HG02852 (cell line): ENCODE results near the gene CDC14B.
"Not testable (repeated sequence)": the region's sequence is repeated elsewhere in the genome, so short reads cannot be mapped to it uniquely, and the experiment has no call there.

Source experiments
- ATAC-seq: cut with Tn5 transposase; IDR thresholded peaks from one replicate; pipeline ENCODE4 v1.9.1; 2021; ENCODE audit warnings: mild to moderate bottlenecking, moderate library complexity; ENCODE audit not compliant: unreplicated experiment

Gene CDC14B

DNA sequence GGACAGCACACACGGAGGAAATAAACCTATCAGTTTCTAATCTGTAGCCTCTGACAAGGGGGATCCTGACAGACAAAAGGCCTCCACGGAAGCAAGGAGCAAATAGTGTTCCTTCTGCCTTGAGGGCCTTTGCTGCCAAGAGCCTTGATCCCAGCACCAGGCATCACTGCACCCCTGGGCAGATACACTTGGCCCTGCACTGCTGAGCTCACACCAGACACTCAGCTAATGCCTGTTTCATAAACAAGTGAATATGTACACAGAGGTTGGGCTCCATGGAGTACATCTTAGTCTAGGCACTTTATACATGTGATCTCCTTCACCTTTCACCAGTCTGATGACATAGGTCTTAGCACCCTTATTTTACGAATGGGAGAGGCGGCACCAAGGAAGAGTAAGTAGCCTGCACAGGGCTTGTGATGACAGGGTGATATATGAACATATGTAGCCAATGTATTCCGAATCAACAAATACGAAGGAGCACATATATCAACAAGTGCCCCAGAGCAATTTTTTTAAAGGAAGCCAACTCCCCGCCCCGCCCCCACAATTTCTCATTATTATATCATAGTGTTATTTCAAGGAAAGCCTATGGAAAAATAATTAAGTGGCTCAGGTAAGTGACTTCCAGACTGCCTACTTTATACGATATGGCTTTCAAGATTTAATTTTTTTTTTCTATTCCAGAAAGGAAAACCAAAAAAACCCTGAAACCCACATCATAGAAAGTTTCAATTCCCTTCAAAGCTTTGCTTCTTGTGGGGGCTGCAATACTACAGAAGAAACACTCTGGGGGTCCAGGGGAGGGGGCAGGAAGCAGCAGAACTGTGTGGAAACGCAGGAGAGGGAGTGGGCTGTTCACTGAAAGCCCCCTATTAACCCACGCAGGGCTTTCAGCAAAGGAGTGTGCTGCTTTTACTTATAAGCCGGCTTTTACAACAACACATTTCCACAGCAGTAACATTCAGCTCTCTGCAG lies 32.0 kb downstream of the CDC14B start:
- ATAC-seq: no peak

DNA sequence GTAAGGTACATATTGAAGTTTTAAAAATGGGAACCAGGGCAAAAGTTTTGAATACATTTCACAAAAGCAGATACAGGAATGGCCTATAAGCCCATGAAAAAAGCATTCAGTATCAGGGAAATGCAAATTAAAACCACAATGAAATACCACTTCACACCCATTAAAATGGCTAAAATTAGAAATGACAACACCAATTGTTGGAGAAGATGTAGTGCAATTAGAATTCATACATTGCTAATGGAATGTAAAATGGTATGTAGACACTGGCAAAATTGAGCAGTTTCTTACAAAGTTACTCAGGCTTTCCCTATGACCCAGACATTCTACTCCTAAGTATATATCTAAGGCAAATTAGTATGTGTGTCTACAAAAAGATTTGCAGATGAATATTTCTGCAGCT lies 34.2 kb downstream of the CDC14B start:
- ATAC-seq: no peak

DNA sequence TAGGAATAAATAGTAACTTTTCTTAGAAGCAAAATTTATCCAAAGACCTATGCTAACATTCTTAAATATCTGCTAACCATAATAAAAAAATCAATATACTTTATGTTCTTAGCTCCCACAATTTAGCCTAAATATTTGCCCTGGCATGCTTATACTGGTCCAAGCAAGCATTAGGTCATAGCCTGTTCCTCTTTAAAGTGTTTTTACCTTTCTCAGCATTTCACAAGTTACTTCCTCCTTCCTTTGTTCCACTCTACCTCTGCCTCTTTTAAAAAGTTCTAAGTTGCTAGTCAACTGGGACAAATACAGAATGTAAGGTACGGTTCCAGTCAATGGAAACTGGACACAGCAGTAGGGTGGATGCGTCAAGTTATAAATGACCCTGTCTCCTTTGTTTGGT lies 37.4 kb downstream of the CDC14B start:
- ATAC-seq: not testable (repeated sequence)

DNA sequence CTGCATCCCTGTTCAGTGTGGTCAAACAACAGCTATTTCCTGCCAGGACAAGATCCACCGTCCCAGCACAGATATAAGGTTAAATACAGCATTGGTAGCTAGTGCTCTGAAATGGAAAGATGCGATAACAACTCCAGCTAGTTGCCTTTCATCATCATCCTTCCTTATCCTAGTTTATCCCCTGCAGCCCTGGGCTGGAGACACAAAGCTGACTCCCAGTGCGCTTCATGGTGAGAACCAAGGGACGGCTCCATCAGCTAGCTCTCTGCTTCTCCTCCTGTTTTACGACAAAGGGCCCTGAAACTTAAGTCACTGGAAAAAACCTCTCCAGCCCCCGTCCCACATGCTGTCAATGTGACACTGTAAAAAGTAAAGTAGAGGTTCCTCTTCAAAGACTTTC lies 37.9 kb downstream of the CDC14B start:
- no peak for ATAC-seq

GRCh38 chr9:96581301-96581700 lies 38.3 kb downstream of the CDC14B start:
- no peak for ATAC-seq

DNA sequence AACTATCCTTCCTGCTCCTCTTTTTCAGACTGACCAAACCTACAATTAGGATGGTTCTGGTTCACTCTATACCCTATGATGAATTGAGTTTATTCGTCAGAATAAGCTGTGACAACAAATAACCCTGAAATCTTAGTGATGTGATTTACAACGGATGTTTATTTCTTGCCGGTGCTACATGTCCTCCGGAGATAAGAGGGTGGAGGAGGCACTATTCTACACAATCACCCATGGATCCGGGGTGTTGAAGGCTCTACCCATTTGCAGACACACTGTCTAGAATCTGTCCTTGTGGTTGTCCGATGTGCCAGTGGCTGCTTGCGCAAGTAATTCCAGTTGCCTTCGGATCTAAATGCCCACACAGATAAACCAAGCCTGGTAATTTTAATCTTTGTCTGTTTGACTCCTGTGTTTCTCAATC lies 44.7 kb downstream of the CDC14B start:
- ATAC-seq: no peak

DNA sequence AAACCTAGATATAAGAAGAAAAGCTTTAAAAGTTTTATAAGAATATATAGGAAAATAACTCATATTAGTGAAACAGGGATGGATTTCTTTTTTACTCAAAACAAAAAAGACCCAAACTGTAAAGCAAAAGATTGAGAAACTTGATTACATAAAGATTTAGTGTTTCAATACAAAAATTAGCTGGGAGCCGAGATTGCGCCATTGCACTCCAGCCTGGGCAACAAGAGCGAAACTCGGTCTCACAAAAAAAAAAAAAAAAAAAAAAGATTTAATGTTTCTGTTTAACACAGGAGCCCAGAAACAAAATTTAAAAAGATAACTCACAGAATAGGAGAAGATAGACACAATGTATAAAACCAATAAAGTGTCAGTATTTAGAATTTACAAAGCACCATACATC lies 45.2 kb downstream of the CDC14B start:
- no peak for ATAC-seq

DNA sequence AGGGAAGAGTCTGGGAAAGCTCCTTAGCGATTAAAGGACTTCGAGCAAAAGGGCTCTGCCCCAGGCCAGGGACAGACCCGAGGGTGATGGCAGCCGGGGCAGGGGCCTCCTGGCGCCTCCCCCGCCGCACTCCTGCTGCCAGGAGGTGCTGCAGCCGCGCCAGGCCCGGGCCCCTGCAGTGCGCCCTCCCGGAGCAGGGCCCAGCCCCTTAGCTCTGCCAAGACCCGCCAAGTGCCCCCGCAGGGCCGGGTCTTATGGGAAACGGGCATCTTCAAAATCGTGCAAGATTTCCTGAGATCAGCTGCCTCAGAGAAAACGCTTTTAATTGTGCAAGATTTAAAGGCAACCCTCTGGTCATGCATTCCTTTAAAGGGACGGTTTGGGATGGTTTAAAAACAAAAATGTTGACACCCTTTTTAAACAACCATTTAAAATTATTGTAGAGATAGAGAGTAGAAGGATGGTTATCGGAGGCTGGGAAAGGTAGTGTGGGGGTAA lies 52.4 kb downstream of the CDC14B start:
- peak; percentile 47 for ATAC-seq

DNA sequence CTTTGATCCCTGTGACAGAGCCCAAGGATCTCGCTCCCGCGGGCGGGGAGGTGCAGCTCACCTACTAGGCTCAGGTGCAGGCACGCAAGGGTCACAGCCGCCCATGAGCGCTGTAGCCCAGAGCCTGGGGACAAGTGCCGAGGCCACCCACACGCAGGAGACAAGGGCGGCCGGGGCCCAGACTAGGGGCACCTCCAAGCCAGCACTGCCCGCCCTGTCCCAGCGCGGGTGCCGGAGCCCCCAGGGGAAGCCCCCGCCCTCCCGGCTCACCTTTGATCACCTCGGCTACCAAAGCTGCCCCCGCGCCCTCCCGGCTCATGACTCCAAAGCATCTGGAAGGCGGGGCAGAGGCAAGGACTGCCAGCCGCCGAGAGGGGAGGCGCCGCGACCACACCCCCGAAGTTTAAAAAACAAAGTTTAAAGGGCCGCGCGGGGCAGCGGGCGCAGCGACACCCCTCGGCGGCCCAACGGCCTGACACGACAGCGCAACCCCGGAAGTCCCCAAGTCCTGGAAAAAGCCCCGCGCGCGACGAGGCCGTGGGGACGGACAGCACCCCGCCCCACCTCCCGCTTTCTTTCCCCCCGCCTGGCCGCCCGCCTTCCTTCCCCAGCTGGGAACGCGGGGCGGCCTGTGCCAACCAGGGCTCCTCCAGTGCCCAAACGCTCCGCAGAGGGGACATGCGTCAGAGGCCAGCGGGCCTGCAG lies 53.0 kb downstream of the CDC14B start:
- peak; percentile 86 for ATAC-seq

DNA sequence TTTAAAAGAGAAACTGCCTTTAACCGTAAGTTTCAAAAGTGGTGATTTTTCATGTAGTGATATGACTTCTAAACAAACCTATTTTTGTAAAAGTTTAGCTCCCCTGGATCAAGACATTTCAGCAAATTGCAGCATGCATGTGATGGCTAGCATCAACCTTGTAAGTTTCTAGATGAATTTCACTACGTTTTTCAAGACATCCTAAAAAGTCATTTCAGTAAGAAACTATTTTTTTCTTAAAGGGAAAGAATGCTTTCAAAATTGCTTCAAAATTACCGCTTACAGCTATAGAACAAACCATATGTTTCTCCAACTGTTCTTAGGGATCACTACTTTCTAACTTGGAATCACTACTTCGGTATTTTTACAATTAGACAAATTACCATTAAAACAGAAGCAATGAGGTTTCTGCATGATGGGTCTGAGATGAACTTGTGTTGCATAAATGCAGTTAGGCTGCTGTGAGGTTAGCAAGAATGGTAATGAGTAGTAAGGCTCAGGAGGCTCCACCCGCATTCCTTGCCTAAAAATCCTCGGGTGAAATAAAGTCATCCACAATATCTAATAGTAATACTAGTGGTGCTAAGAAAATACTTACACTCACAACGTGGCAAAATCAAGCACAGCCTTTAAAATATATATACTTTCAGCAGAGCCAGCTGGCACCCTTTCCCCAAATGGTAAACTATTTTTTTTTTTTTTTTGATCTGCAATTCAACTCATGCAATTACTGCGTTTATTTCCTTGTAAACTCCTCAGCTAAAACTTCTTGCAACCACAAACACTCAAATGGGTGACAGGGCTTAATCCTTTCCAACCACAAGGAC lies 53.8 kb downstream of the CDC14B start:
- no peak for ATAC-seq

- no peak for ATAC-seq
Observed at GRCh38 chr9:96564217-96564616, 55.4 kb downstream of the CDC14B start.

DNA sequence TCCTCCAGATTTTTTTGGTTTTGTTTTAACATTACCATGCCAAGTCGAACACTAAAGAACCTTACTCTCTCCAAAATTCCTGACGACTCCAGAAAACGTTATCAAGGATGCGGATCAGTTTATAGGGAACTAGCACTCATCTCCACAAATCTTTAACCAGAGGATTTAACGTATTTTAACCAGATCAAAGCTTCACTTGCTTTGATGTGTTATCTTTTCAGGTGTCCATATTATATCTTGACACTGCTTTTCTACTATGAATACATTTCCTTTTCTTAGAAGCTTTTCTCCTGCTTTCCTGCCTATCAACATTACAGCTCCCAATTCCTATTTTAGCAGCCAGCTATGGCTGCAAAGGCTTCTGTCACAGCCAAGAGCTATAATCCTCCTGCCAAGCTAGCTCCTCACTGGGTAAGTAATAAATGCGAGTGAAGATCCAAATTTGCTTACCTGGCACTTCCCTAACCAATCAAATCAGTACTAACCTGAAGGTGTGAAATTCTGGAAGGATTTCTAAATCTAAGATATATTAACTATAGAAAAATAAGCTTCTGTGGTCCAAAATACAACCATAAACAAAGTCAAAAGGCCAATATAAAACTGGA lies 60.2 kb downstream of the CDC14B start:
- no peak for ATAC-seq

DNA sequence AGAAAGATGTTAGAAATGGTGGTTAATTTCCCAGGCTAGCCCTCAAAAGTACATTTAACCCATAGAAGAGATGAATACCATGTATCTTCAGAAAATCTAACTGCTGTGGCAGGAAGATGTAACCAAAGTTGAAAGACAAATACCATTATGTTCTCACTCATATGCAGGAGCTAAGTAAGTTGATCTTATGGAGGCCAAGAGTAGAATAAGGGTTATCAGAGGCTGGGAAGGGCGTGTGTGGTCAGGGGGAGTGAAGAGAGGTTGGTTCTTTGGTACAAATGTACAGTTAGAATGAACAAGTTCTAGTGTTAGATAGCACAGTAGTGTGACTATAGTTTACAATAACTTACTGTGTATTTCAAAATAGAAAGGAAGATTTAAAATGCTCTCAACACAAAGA lies 61.7 kb downstream of the CDC14B start:
- ATAC-seq: no peak

DNA sequence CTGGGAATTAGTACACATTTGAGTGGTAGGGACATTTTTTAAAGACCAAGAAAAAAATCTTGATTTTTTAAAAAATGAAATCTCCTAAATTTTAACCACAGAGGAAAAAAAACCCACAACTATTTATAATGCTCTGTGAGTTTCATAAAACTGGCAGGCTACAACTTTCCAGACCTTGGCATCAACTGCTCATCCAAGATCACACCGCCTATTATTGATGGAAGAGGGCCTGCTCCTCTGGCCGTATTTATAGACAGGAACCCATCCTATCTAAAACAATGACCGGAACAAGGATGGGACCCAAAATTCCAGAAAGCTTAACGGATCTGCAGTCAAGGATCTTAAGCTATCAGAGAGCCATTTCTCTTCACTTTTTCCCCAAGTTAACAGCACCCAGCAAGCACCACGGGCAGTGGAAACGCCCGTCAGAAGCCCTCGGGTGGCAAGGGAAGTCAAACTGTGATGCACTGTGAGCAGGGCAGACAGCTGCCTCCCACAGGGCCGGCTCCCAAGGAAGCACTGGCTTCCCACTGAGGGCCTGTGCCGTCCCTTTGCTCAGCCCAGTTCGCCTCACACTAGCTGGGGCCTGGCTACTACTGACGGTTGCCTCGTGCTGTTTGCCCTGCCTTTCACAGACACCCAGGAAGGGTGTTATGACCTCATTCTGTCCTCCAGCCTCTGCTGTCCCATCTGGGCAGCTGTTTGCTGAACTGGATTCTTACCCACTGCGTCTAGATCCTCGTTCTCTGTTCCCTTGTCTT lies 62.8 kb downstream of the CDC14B start:
- ATAC-seq: no peak

DNA sequence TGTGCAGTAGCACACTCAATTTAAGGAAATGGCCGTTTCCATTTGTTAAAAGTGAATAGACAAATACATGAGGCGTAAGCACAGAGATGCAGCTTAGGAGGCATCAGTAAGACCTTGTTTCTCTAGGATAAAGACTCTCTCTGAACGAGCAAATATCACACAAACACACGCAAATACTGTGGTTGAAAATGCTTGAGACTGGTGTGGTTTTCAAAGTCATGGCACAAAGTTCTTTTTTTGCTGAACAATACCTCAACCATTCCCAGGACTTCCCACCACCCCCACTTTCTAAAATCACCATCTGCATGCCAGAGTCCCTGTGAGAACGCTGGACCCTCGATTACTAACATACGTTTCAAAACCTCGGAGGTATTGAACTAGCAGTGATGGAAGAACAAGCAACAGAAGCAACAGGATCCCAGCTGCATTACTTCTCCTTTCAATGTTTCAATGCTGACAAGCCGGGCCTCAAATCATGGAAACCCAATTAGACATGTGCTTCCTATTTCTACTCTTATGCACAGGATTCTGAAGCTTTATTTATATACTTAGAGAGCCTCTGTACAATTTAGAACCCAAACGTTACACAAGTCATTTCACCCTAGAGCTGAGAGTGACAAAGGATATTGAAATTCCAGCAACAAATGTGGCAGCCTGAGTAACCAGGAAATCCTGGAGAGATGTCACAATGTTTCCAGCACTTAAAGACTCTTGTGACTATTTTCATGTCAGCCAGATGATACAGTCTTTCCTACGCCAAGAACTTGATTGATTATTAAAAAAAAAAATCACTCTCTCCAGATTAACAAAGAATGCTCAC lies 63.9 kb downstream of the CDC14B start:
- no peak for ATAC-seq

DNA sequence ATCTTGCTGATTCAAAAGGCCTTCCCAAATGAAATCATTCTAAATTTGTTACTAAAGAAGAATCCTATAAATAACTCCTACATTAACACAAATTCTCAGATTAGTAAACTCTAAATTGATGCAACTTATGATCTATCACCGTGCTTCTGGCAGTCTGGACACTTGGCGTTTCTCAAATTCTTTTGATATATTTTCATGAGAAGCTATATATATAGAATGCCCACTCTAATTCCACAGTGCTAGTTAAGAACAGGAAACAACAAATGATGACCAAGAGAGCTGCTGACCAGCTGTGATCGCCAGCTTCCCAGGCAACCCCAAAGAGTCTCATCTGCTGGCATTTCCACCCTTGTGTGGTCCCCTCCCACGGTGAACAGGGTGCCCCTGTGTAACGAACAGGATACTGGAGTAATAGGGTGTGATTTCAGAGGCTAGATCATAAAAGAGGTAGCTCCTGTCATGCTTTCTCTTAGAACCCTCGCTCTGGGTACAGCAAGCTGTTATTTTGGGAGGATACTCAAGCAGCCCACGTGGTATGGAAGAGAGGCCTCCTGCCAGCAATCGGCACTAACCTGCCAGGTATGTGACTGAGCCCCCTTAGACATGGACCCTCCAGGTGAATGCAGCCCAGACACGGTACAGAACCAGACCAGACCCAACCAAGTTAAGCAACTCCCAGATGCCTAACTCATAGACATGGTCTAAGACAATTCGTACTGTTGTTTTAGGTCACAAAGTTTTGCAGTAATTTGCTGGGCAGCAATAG lies 64.7 kb downstream of the CDC14B start:
- no peak for ATAC-seq

GRCh38 chr9:96554326-96554725 lies 65.3 kb downstream of the CDC14B start:
- no peak for ATAC-seq

DNA sequence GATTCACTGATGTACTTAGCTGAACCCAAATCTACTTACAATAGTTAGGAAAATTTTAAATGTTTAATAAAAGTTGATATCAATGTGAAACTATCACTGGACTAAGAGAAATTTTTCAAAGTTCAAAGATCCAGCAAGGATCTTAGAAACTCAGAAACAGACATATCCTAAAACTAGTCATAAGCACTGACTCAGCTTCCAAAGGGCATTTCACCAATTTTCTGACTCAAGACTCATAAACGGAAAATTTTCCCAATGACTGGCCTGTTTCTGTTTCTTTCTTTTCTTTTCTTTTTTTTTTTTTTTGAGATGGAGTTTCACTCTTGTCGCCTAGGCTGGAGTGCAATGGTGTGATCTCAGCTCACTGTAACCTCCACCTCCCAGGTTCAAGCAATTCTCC lies 66.6 kb downstream of the CDC14B start:
- no peak for ATAC-seq
